Measurements from ENCODE around the gene SERPINI2.

SERPINI2 gene, protein sequence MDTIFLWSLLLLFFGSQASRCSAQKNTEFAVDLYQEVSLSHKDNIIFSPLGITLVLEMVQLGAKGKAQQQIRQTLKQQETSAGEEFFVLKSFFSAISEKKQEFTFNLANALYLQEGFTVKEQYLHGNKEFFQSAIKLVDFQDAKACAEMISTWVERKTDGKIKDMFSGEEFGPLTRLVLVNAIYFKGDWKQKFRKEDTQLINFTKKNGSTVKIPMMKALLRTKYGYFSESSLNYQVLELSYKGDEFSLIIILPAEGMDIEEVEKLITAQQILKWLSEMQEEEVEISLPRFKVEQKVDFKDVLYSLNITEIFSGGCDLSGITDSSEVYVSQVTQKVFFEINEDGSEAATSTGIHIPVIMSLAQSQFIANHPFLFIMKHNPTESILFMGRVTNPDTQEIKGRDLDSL

DNA sequence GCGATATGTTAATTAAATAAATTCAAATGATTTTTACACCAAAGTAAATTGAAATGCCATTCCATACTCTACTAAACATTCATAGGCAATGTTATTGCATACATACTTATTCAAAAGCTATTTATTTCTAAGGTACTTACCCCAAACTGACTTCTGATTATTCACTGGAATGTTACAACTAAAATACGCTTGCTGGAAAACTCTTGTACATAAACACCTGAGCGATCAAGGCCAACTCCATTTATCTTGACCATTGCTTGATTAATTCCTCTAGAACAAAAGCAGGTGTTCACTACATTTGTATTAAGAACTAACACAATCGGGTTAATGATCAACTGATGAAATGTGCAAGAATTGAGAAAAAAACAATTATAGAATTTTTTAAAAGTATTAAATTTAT is at the start of gene SERPINI2:
Gene SERPINI2, minus strand, starts transcription at position 180 of the 400 bp plus-strand sequence. CDS start 2,208 bp downstream, outside the sequence.
- no peak for DNase-seq (ENCODE audit: low read depth)

DNA sequence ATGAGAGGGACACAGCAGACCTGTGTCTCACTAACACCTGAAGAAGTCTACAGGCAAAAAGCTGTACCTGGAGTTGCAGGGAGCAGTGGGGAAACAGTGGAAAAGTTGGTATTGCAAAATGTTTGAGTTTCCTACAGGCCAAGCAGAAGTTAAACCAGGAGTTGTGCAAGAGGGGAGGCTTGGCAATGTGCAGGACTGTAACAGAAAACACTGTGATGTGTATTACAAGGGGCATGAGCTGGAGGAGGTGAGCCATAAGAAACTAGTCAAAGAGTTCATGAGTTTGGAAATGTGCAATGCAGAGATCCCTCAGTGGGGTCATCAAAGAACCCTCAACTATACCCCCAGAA is 47.1 kb upstream of the SERPINI2 start:
- DNase-seq (ENCODE audit: low read depth), result no peak

DNA sequence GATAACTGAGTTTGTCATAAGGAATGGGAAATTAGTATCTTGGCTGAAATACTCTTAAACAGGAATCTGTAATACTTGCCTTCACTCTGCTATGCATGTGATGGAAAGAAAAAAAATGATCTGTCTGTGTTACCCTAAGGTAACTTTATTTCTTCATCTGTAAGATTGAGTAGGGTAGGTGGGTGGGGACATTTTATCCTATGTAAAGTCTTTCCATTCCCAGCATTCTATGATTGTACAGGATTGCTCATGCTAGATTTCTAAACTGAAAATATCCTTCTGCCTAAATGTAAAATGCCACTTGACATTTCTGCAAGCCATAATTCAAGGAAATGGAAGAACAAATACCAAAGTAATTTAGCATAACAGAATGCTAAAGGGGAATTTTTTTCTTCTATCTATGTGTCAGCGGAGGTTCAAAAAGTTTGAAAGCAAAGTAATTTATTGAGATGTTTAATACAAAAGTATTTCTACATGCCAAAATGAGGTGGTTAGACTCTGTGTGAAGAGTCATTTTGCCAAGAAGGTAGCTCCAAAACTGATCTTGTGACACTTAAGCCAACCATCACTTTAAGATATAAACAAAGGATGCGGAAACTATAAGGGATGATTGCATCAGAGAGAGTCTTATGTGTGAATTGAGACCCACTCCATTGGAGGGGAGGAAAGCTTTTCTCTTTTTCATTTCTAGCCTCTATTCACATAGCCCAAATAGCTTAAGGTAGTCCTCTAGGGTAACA is 46.6 kb upstream of the SERPINI2 start:
- DNase-seq (ENCODE audit: low read depth), result no peak

DNA sequence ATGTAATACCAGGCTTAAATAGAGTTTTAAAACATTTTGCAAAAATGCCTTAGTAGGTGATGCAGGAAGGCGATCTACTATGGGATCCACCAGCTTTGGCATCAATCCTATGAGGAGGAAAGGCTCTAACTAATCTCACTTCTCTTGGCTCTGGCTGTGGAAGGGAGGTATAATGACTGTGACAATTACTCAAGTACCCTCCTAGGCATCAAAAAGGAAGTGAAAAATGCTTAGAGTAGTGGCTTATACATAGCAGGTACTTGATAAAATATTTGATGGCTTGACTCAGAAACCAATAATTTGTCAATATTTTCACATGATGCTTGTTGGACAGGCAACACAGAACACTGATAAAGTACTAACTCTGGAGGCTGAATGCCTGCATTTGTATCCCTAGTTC is 34.1 kb upstream of the SERPINI2 start:
- DNase-seq (ENCODE audit: low read depth), result no peak

DNA sequence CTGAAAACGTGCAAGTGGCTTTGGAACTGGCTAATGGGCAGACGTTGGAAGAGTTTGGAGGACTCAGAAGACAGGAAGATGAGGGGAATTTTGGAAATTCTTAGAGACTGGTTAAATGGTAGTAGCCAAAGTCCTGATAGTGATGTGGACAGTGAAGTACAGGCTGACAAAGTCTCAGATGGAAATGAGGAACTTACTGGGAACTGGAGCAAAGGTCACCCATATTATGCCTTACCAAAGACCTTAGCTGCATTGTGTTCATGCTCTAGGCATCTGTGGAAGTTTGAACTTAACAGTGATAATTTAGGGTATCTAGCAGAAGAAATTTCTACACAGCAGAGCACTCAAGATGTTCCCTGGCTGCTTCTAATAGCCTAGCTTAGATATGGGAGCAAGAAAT is 28.6 kb upstream of the SERPINI2 start:
- DNase-seq (ENCODE audit: low read depth), result no peak

DNA sequence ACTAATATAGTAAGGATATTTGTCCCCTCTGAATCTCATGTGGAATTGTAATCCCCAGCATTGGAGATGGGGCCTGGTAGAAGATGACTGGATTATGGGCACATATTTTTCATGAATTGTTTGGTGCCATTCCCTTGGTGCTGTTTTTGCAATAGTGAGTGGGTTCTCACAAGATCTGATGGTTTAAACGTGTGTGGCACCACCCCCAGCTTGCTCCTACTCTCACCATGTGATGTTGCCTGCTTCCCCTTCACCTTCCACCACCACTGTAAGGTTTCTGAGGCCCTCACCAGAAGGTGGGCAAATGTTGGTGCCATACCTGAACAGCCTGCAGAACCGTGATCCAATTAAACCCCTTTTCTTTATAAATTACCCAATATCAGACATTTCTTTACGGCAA is 28.1 kb upstream of the SERPINI2 start:
- no peak for DNase-seq (ENCODE audit: low read depth)

DNA sequence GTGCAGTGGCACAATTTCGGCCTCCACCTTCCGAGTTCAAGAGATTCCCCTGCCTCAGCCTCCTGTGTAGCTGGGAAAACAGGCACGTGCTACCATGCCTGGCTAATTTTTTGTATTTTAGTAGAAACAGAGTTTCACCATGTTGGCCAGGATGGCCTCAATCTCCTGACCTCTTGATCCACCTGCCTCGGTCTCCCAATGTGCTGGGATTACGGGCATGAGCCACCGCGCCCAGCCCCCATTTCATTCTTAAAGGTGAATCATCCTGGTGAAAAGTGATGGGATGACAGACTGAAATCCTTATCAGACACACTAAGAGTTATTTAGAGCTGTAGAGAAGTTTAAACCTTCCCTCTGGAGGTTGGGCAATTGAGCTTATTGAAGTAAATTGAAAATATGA is 24.1 kb upstream of the SERPINI2 start:
- DNase-seq (ENCODE audit: low read depth), result no peak

DNA sequence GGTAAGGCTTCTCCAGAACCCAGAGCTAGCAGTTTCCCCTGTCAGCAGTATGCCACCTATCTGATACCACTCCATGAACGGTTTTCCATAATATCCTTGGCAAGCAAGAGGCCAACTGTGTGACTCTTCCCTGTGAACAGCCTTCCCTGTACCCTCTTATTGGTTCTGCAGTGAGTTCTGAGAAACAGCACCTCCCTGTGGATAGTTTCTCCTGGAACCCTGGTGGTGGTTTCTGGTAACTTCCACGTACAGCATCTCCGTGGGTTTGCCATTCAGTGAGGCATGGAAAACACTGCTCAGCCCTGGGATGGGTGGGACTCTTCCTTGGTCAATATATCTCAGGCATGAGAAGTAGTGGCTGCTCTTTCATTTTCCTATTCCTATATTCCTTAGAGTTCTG is 19.4 kb upstream of the SERPINI2 start:
- DNase-seq (ENCODE audit: low read depth), result no peak

DNA sequence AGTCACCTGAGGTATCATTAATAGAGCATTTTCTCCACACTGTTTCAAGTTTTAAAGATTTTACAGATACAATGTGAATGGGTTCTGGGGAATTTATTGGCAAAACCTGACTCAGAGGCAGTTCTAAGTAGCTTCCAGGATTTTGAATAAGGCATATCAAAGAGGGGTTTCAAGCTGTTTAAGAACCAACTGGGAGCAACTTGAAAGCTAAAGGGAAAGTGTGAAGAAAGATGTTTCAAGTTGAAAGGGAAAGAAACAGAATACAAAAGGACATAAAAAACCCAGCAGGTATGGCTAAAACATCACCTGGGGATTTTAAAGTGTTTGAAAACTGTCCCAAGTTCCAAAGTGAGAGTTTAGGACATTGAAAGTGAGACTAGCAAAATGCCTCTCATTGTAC is 17.8 kb upstream of the SERPINI2 start:
- no peak for DNase-seq (ENCODE audit: low read depth)

DNA sequence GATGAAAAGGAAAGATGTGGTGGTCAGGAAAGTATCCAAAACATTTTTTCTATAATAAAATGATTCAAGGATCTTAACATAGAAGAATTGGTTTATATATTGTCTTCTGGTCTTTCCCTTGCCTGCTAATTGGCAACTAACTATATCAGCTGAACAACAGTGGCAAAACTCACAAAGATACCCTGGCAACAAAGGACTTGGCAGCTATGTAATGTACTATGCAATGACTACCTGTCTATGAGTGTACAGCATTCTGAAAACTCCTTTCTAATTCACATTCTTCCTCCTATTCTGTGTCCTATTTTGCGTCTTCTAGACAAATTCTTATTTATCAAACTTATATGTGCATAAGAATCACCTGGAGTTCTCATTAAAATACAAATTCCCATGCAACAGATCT is 15.7 kb upstream of the SERPINI2 start:
- no peak for DNase-seq (ENCODE audit: low read depth)

DNA sequence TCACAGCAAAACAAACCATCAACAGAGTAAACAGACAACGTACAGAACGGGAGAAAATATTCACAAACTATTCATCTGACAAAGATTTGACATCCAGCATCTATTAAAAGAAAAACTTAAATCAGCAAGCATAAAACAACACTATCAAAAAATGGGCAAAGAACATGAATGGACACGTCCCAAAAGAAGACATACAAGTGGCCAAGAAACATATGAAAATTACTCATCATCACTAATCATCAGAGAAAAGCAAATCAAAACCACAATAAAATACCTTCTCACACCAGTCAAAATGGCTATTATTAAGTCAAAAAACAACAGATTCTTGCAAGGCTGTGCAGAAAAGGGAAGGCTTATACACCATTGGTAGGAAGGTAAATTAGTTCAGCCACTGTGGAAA is 13.7 kb upstream of the SERPINI2 start:
- DNase-seq (ENCODE audit: low read depth), result no peak

DNA sequence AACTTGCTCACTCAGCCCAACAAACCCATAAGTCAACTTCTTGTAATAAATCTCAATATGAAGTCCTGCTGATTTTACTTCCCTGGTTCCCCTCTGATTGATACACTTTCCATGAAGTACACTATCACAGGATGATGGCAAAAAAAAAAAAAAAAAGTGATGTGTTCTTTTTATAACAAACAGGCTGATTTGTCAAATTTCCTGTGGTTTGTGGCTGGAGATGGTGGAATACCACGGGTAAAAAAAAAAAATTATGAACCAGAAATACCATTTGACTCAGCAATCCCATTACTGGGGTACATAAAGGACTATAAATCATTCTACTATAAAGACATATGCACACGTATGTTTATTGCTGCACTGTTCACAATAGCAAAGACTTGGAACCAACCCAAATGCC is 10.7 kb upstream of the SERPINI2 start:
- DNase-seq (ENCODE audit: low read depth), result no peak

DNA sequence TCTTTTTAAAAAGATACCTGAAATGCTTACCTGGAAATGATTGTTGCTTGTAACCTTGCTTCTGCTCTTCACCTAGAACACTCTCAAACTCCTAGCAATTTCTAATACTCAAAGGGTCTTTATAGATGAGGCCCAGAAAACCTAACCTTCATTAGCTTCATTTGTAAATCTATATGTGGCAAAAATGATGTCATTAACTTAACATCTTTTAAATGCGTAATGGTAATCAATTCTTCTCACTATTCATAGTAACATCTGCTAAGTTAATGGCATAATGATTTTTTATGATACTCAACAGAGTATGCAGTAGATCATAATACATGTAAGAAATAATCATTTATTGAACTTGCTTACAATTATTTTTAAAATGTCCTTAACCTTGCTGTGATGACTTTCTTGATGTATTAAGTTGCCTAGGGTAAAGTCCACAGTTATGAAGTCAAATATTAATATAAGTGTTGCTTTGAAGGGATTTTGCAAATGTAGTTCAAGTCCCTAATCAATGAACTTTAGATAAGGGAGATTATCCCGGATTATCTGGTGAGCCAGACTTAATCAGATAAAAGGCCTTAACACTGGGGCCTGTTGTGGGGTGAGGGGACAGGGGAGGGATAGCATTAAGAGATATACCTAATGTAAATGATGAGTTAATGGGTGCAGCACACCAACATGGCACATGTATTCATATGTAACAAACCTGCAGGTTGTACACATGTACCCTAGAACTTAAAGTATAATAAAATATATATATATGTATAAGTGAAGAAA is 10.1 kb upstream of the SERPINI2 start:
- no peak for DNase-seq (ENCODE audit: low read depth)

DNA sequence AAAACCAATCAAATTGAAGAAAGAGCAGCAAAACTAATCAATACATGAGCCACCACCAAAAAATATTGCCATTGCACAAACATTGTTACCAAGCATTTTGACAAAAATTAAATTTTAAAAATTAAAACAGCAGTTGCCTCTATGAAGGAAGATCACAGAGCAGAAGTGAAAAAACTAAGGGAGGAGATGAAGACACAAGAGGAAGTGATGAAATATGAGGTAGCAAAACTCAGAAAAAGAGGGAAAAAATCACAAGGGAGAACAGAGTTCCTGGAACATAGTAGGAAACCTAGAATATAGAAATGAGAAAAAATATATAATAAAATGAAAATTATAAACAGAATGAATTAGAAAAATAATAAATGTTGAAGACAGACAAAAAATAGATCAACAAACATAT is 7.3 kb upstream of the SERPINI2 start:
- no peak for DNase-seq (ENCODE audit: low read depth)

DNA sequence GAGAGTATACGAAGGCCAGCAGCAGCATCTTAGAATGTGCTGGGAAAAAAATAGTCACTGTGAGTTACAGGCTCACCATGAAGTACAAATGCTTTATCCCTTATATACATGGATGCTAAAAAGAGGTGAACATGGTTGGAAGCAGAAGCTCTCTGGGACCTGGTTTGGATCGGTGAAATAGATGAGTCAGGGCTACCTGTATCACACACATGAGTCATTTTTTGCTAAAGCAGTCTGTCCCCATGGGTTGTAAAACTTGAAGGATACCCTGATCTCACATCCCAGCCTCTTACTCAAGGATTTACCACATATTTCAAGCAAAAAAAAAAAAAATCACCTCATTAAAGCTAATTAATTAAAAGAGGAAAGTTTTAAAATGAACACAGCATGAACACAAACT is 6.9 kb upstream of the SERPINI2 start:
- DNase-seq (ENCODE audit: low read depth), result no peak

DNA sequence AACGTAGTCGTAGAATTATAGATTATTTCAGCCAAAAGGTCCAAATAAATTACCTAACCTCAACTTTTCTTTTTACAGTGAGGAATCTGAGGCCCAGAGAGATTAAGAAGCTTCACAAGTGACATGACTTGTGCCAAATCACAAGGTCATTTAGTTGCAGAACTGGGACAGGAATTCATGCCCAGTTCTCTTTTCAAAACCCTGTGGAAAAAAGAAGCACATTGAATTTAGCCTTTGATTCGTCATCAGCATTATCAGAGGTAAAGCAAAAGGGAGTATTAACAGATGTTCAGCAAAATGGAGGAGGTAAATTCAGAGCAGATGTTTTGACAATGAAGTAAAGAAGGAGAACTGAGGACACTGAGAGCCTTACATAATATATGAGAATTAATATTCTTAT is 4.5 kb downstream of the SERPINI2 start:
- DNase-seq (ENCODE audit: low read depth), result no peak

DNA sequence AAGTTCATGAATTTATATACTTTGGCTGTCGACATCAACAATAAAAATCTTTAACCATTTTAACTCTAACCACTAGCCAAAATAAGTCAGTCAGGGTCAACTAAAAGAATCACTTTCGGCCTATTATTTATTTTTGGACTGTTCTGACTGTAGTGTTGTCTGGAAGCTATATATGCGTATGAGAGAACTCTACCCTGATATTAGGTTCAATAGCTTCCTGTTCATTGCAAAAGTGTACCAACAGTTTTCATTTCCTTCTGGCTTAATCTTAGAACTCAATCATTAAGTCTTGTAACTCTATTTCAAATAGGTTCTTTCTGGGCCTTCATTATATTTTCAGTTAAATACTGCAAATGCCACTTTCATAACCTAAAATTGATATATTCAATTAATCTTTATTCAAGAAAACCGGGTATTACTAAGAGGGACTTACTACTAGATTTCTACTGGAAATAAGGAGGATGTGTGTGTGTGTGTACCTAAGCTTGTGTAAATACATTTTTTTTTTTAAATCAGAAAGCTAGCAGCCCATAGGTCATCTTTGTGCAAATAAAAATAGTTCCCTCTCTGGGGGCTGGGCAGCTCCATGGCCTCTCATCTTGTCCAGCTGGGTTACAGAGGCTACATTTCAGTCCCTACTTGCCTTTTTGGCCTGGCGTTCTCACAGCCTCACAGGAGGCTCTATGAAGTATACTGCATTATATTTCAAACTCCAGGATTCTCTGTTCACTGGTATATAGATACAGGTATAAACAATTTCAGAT is 5.8 kb downstream of the SERPINI2 start:
- DNase-seq (ENCODE audit: low read depth), result no peak

DNA sequence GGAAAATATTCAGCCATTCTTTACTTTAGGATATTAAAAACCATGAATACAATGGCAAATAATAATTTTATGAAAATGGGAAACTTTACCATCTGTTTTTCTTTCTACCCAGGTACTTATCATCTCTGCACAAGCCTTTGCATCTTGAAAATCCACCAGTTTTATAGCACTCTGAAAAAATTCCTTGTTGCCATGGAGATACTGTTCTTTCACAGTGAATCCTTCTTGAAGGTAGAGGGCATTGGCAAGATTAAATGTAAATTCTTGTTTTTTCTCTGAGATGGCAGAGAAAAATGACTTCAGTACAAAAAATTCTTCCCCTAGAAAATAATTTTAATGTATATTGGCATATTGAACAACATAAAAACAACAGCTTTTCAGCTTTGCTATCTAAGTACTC is 6.9 kb downstream of the SERPINI2 start:
- no peak for DNase-seq (ENCODE audit: low read depth)

DNA sequence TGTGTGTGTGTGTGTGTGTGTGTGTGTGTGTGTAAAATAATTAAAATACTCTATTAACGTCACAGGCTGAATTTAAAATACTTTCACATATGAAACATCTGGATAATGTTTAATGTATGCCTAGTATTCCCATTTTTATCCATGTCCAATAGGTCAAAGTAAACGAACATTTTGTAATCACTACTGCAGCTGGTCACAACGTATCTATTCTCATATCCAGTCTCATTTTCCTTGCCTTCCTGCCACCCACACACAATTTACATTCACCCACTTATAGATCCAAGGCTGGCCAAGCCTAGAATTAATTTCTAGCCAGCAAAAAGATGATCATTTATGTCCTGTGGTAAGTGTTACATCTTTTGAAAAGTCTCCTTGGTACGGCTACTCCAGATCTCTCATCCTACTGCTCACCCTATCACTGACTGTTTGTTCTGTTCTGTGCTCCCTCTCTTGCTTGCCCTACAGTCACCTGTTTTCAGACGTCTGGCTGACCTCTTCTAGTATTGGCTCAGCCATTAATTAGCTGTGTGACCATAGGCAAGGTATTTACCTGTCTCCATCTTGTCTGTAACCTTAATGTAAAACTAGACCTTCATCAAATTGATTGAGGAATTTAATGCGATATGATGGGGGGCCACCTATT is 17.6 kb downstream of the SERPINI2 start:
- no peak for DNase-seq (ENCODE audit: low read depth)

DNA sequence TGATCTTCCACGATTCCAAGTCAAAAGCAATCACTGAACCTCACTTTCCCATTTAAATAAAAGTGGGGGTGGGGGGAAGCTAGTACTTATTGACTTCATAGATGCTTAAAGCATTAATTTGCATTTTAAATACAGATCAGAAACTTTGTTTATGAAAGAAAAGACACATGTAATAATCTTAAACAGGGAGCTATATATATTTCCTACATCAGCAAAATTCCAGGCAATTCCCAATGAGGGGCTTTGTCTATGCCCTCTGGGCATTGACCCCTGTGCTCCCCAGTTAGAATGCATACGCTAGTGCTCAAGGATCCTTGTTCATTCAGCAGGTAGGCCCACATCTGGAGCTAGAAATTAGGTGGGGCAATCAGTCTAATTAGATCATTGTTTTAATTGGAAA is 20.0 kb downstream of the SERPINI2 start:
- no peak for DNase-seq (ENCODE audit: low read depth)

DNA sequence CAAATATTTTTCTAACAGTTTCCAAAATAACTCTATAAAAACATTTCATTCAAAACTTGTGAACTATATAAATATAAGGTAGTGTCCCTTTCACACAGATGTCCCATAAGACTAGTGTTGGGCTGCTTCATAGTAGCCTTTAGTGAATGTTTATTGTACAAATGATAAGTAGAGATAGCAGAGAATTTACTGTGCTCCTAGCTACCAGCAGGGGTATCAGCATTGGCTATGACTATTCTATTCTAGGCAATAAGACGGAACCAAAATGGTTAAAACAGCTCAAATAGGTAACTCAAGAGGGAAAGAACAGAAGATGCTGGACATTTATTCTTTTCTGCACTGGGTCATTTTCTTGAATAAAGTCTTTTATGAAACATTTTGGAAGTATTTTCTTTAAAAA is 22.6 kb downstream of the SERPINI2 start:
- DNase-seq (ENCODE audit: low read depth), result no peak

DNA sequence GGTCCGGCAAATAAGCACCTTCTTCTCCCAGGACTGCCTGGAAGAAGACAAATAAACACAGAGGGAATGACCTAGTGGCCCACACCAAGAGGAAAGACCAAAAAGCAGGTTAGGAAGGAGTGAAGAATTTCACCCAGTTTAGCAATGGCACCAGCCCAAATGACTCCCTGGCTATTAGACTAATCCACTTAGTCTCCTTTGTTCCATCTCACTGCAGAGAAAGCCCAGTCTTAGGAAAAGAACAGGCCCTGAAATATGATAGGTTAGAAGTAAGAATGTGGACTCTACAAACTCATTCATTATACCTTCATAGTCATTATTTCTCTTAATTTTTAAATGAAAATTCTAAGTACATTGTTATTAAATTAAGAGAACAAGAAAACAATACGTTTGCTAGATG is 23.2 kb downstream of the SERPINI2 start:
- no peak for DNase-seq (ENCODE audit: low read depth)

Measured in stimulated activated CD8-positive, alpha-beta memory T cell treated with anti-CD3 and anti-CD28 coated beads, Interleukin-12 subunit alpha, Interleukin-12 subunit beta, amount 100 ng/mL, for 4 hours (primary cell).